WTC11 (cell line): ENCODE data around the gene HLA-E. TPM values are rescaled to one million over a fixed set of nuclear protein-coding genes. Genes with fewer than 3 reads are reported as not detected.
"Not testable (repeated sequence)": the region's sequence is repeated elsewhere in the genome, so short reads cannot be mapped to it uniquely, and the experiment has no call there.

ENCODE experiments used
- ATAC-seq: fragments of 200-7000 bp; cut with Tn5 transposase; 2 replicates; pipeline ENCODE4 v1.10.0; 2021; ENCODE audit warnings: mild to moderate bottlenecking, moderate library complexity
- CTCF ChIA-PET: fragments of 300-600 bp; sonication (Branson Sonifier 250); formaldehyde crosslinking; loops from one replicate; lab custom pipeline; 2021; ENCODE audit warnings: antibody characterized with exemption; lab: Charles Lee
- POLR2A ChIA-PET: fragments of 350-600 bp; sonication (Branson Sonifier 250); formaldehyde crosslinking; loops from one replicate; lab custom pipeline; 2021; ENCODE audit warnings: antibody characterized with exemption; lab: Charles Lee
- DNase-seq: peaks from one replicate; pipeline ENCODE4 v3.0.0; 2021; ENCODE audit warnings: low spot score
- H3K27ac Mint-ChIP-seq: 2 replicates; pipeline ENCODE4 v1.8.0; 2021; ENCODE audit warnings: mixed read lengths
- H3K27me3 Mint-ChIP-seq: 2 replicates; pipeline ENCODE4 v1.8.0; 2021; ENCODE audit warnings: low read depth, mild to moderate bottlenecking, moderate library complexity, mixed read lengths
- H3K36me3 Mint-ChIP-seq: 2 replicates; pipeline ENCODE4 v1.8.0; 2021; ENCODE audit warnings: mixed read lengths
- H3K4me1 Mint-ChIP-seq: 2 replicates; pipeline ENCODE4 v1.8.0; 2022; ENCODE audit warnings: mixed read lengths
- H3K4me3 Mint-ChIP-seq: 2 replicates; pipeline ENCODE4 v1.8.0; 2021; ENCODE audit warnings: mild to moderate bottlenecking, moderate library complexity, mixed read lengths
- H3K9me3 Mint-ChIP-seq: 2 replicates; pipeline ENCODE4 v1.8.0; 2021; ENCODE audit warnings: mixed read lengths
- ATF1 ChIP-seq: sonication (generic); formaldehyde crosslinking; IDR thresholded peaks from 2 replicates; pipeline ENCODE4 v1.8.1; 2023; ENCODE audit warnings: mild to moderate bottlenecking, moderate library complexity, missing genetic modification reagents
- CREM ChIP-seq: sonication (generic); formaldehyde crosslinking; IDR thresholded peaks from 2 replicates; pipeline ENCODE4 v1.8.1; 2022; ENCODE audit warnings: mild to moderate bottlenecking, missing genetic modification reagents, moderate library complexity
- E2F4 ChIP-seq: sonication (generic); formaldehyde crosslinking; IDR thresholded peaks from 2 replicates; pipeline ENCODE4 v1.8.1; 2022; ENCODE audit warnings: low read depth, mild to moderate bottlenecking, moderate library complexity, missing genetic modification reagents, borderline replicate concordance
- E2F5 ChIP-seq: sonication (generic); formaldehyde crosslinking; IDR thresholded peaks from 2 replicates; pipeline ENCODE4 v1.8.1; 2022; ENCODE audit warnings: mild to moderate bottlenecking, moderate library complexity, missing genetic modification reagents
- ESRRA ChIP-seq: sonication (generic); formaldehyde crosslinking; IDR thresholded peaks from 2 replicates; pipeline ENCODE4 v1.8.1; 2022; ENCODE audit warnings: mild to moderate bottlenecking, missing genetic modification reagents, borderline replicate concordance
- ETV6 ChIP-seq: sonication (generic); formaldehyde crosslinking; IDR thresholded peaks from 2 replicates; pipeline ENCODE4 v1.8.1; 2022; ENCODE audit warnings: mild to moderate bottlenecking, missing genetic modification reagents
- FOXK1 ChIP-seq: sonication (generic); formaldehyde crosslinking; IDR thresholded peaks from 2 replicates; pipeline ENCODE4 v1.8.0; 2022; ENCODE audit warnings: mild to moderate bottlenecking, moderate library complexity, missing genetic modification reagents
- FOXP1 ChIP-seq: sonication (generic); formaldehyde crosslinking; IDR thresholded peaks from 2 replicates; pipeline ENCODE4 v1.8.0; 2022; ENCODE audit warnings: missing genetic modification reagents, mild to moderate bottlenecking, moderate library complexity, borderline replicate concordance
- GABPB1 ChIP-seq: sonication (generic); formaldehyde crosslinking; IDR thresholded peaks from 2 replicates; pipeline ENCODE4 v1.8.1; 2023; ENCODE audit warnings: mild to moderate bottlenecking, missing genetic modification reagents
- HMGXB4 ChIP-seq: sonication (generic); formaldehyde crosslinking; IDR thresholded peaks from 2 replicates; pipeline ENCODE4 v1.8.1; 2023; ENCODE audit warnings: mild to moderate bottlenecking, moderate library complexity, missing genetic modification reagents
- IRF1 ChIP-seq: sonication (generic); formaldehyde crosslinking; IDR thresholded peaks from 2 replicates; pipeline ENCODE4 v1.8.0; 2023; ENCODE audit warnings: missing genetic modification reagents
- IRF2 ChIP-seq: sonication (generic); formaldehyde crosslinking; IDR thresholded peaks from 2 replicates; pipeline ENCODE4 v1.8.0; 2022; ENCODE audit warnings: low read depth, missing genetic modification reagents, borderline replicate concordance
- MAX ChIP-seq: sonication (generic); formaldehyde crosslinking; IDR thresholded peaks from 2 replicates; pipeline ENCODE4 v1.8.0; 2022; ENCODE audit warnings: mild to moderate bottlenecking, missing genetic modification reagents
- MYBL2 ChIP-seq: sonication (generic); formaldehyde crosslinking; IDR thresholded peaks from 2 replicates; pipeline ENCODE4 v1.8.1; 2023; ENCODE audit warnings: mild to moderate bottlenecking, moderate library complexity, missing genetic modification reagents
- NFE2L1 ChIP-seq: sonication (generic); formaldehyde crosslinking; IDR thresholded peaks from 2 replicates; pipeline ENCODE4 v1.8.1; 2023; ENCODE audit warnings: missing genetic modification reagents
- RELA ChIP-seq: sonication (generic); formaldehyde crosslinking; IDR thresholded peaks from 2 replicates; pipeline ENCODE4 v1.8.1; 2022; ENCODE audit warnings: missing genetic modification reagents, mild to moderate bottlenecking, borderline replicate concordance
- SMAD4 ChIP-seq: sonication (generic); formaldehyde crosslinking; IDR thresholded peaks from 2 replicates; pipeline ENCODE4 v1.8.0; 2022; ENCODE audit warnings: mild to moderate bottlenecking, missing genetic modification reagents
- TCF7 ChIP-seq: sonication (generic); formaldehyde crosslinking; IDR thresholded peaks from 2 replicates; pipeline ENCODE4 v1.8.0; 2022; ENCODE audit warnings: mild to moderate bottlenecking, low read depth, missing genetic modification reagents, moderate library complexity
- ZBTB43 ChIP-seq: sonication (generic); formaldehyde crosslinking; IDR thresholded peaks from 2 replicates; pipeline ENCODE4 v1.8.1; 2023; ENCODE audit warnings: mild to moderate bottlenecking, missing genetic modification reagents
- ZNF263 ChIP-seq: sonication (generic); formaldehyde crosslinking; IDR thresholded peaks from 2 replicates; pipeline ENCODE4 v1.8.1; 2022; ENCODE audit warnings: low read depth, mild to moderate bottlenecking, moderate library complexity, missing genetic modification reagents
- ZNF512 ChIP-seq: sonication (generic); formaldehyde crosslinking; IDR thresholded peaks from 2 replicates; pipeline ENCODE4 v1.8.1; 2022; ENCODE audit warnings: missing genetic modification reagents, borderline replicate concordance
- total RNA-seq: library from RNA; stranded (reverse); gene quantifications from 3 replicates; pipeline ENCODE4 v1.2.3, GENCODE V29; 2021

The HLA-E gene
- total RNA-seq, 1 experiment from 2014 or later = 44.7 TPM

GRCh38 chr6:30515106-30515505 lies 25.8 kb downstream of the HLA-E start:
- TF ChIP-seq RELA (CRISPR knock-in tag) (no peak), ZNF512 (CRISPR knock-in tag) (no peak), IRF1 (no peak), NFE2L1 (CRISPR knock-in tag) (no peak), ZNF263 (no peak), HMGXB4 (CRISPR knock-in tag) (no peak), ATF1 (CRISPR knock-in tag) (no peak), E2F4 (CRISPR knock-in tag) (no peak), MYBL2 (CRISPR knock-in tag) (no peak), ZBTB43 (no peak), FOXP1 (CRISPR knock-in tag) (no peak), ESRRA (CRISPR knock-in tag) (no peak), TCF7 (CRISPR knock-in tag) (no peak), CREM (CRISPR knock-in tag) (no peak)
- no peak for DNase-seq
- POLR2A ChIA-PET = no interaction called here

GRCh38 chr6:30515944-30516753 lies 26.8 kb downstream of the HLA-E start:
- Mint-ChIP-seq H3K9me3 (peaks cover 18% of the 10 kb centered on the region), H3K4me3 (peak overlapping the region; percentile 80), H3K36me3 (peaks cover 23% of the 10 kb centered on the region), H3K4me1 (peaks cover 24% of the 10 kb centered on the region), H3K27ac (peak overlapping the region; percentile 99), H3K27me3 (peaks cover 4% of the 10 kb centered on the region)
- ATAC-seq = peak; percentile 90
- peak; percentile 88 for DNase-seq
- CTCF ChIA-PET = interaction anchor here (0.7 to 3.3 kb wide), 8 partner anchors 14 to 118 kb away, joined by 3 to 16 read pairs (median 4); no protein-coding TSS in a partner anchor
- POLR2A ChIA-PET = interaction anchor here (0.7 kb wide), 1 partner anchor 40 kb away, joined by 7 read pairs; the partner anchor contains the start of gene GNL1
- peak; percentile 37; the same call in 1 of the 2 replicates for TF ChIP-seq E2F5 (CRISPR knock-in tag)
- peak; percentile 88 for TF ChIP-seq ETV6
- no peak for TF ChIP-seq SMAD4 (CRISPR knock-in tag)
- TF ChIP-seq FOXK1 (CRISPR knock-in tag) = peak; percentile 96
- no peak for TF ChIP-seq IRF2 (CRISPR knock-in tag)
- TF ChIP-seq GABPB1 = peak; percentile 58
- peak; percentile 61; the same call in 1 of the 2 replicates for TF ChIP-seq MAX (CRISPR knock-in tag)

More at GRCh38 chr6:30515106-30515505, 25.8 kb downstream of the HLA-E start:
- Mint-ChIP-seq H3K36me3 (peaks cover 18% of the 10 kb centered on the region), H3K27me3 (no peaks in the 10 kb centered on the region), H3K27ac (peak overlapping the region; percentile 100), H3K4me1 (peaks cover 29% of the 10 kb centered on the region), H3K9me3 (peaks cover 14% of the 10 kb centered on the region), H3K4me3 (peak overlapping the region; percentile 80)
- CTCF ChIA-PET = interaction anchor here (1.9 kb wide), 1 partner anchor 30 kb away, joined by 7 read pairs; no protein-coding TSS in a partner anchor
- ATAC-seq = peak; percentile 19

GRCh38 chr6:30516754-30517076 lies 27.4 kb downstream of the HLA-E start:
- ATAC-seq, H3K27me3 Mint-ChIP-seq, DNase-seq: not testable (repeated sequence)
- Mint-ChIP-seq H3K9me3 (peaks cover 23% of the 10 kb centered on the region), H3K36me3 (peaks cover 23% of the 10 kb centered on the region), H3K4me3 (peak overlapping the region; percentile 80), H3K4me1 (peaks cover 19% of the 10 kb centered on the region), H3K27ac (peak overlapping the region; percentile 99)
- POLR2A ChIA-PET = interaction anchor here (0.7 kb wide), 1 partner anchor 39 kb away, joined by 7 read pairs; the partner anchor contains the start of gene GNL1
- CTCF ChIA-PET = interaction anchor here (0.7 to 3.3 kb wide), 8 partner anchors 14 to 119 kb away, joined by 3 to 16 read pairs (median 4); no protein-coding TSS in a partner anchor
